NCI-H1417 (cell line): ENCODE data around the gene AOX1.
A peak's percentile ranks its signal among the peaks of the same experiment; 100 is the strongest.
"Not testable (repeated sequence)": the region's sequence is repeated elsewhere in the genome, so short reads cannot be mapped to it uniquely, and the experiment has no call there.

Source experiments
- DNase-seq, 3 experiments: peaks; one replicate each; lab custom pipeline; 2025; lab: John Stamatoyannopoulos, UW

AOX1 gene

GRCh38 chr2:200702646-200703118 lies 116.9 kb downstream of the AOX1 start:
- DNase-seq = no peak

DNA sequence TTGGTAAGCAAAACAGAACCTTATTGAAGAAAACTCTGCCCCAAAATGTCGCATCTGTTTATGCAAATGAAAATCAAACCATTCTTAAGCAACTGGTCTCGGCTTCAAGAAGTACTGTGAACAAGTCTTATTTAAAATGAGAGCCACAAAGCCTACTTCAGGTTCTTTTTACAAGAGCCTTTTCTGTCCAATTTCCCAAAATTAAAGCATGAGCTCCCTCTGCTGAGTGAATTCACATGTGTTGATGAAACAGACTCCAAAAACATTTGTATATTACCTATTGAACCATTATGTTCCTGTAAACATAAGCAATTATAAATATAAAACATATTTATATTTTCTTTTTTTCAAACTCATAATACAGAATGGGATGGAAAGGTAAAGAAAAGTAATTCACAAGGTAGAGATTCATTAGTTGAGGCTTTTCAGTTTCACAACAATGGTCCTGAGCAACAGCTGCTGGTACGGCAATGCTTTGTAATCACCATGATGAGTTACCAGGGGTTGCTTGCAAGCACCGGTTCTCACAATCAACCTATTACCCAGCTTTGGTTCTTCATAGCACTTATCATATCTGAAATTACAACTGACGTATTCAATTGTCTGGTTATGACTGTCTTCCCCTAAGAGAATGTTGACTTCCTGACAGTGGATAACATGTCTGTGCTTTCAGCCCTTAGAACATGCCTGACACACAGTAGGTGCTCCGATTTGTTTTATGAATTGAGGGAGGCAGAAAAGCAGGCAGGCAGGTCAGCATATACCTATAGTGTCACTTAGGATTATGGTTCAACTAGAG lies 117.5 kb downstream of the AOX1 start:
- peak; percentile 29 to 76 (median 47) for DNase-seq

DNA sequence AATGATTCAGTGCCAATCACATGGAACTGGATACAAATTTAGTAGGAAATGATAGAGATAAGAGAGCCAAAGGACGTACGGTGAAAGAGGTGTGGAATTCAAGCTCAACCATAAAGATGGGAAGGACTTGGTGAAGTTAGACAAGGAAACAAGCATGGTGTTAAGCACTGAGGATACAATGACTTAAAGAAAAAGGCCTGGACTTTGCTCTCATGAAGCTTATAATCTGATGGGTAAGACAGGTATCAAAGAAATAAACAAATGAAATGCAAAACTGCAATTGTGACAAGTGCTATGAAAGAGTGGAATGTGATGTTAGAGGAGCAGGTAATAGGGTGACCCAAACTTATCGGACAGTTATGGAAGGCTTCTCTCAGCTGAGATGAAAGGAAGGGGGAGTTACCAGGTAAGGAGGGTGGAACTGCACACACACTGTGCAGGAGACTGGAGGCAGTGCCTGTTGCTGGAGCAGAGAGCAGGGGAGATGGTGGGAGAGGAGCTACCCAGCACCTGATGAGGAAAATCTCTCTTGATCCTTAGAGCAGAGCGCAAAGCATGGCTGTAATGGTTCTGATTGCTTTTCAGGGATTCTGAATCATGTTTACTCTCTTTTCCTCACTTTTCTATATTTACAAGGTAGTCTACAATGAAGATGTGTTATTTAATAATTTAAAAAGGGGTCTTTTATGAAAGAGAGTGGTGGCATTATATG lies 118.3 kb downstream of the AOX1 start:
- DNase-seq = peak in 1 of 3 experiments; percentile 12

DNA sequence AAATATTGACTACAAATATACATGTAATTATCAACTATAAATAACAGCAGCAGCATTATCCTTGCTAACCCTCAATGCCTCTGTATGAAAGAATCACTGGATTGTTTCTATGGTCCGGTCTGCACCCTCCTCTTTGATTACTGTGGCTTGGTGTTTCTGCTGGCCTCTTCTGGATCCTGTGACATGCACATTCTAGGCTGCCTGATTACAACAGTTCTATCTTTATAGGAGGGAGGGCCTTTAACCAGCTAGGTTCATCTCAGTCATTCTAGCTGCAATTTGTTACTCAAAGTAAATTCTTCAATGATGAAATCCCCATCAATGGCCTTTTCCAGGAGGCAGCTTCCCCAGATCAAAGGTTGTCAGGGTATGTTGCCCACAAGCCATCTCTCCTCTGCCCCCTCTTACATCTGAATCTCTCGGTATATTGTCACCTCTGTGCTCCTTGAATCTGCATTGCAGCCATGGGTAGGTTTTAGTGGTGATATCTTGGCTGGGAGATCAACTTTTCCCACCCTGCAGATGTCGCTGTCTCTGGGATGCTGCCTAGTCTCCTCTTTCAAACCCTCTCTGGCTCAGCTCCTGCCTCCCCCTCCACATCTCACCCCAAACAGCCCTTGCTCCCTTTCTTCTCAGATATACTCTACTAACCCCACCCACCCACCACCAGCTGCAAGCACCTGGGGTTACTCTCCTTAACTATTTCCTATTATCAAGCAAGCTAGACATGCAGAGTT lies 119.7 kb downstream of the AOX1 start:
- DNase-seq = no peak

GRCh38 chr2:200708943-200709342 lies 123.1 kb downstream of the AOX1 start:
- DNase-seq = no peak

- DNase-seq = peak; percentile 42 to 92 (median 67)
These were observed 127.3 kb downstream of the AOX1 start for GRCh38 chr2:200713003-200713703.

GRCh38 chr2:200713704-200714064 lies 127.9 kb downstream of the AOX1 start:
- DNase-seq = no peak

DNA sequence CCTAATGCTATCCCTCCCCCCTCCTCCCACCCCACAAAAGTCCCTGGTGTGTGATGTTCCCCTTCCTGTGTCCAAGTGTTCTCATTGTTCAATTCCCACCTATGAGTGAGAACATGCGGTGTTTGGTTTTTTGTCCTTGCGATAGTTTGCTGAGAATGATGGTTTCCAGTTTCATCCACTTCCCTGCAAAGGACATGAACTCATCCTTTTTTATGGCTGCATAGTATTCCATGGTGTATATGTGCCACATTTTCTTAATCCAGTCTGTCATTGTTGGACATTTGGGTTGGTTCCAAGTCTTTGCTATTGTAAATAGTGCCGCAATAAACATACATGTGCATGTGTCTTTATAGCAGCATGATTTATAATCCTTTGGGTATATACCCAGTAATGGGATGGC lies 129.2 kb downstream of the AOX1 start:
- DNase-seq = not testable (repeated sequence)

DNA sequence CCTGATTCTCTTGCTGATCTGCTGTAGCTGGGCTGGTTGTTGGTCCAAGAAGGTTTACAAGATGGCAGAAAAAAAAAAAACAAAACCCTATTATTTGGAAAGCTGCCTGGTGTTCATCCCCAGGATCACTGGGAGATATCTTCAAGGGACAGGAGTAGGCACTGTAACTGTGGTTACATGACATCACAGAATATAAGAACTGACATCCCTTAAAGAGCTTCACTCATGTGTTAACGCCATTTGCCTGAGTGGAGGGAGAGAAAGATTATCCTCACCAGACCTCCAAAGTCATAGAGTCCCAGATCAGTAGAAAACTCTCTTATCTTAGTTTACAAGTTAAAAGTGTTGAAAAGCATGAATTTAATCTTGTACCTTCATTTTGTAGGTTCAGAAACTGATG lies 130.6 kb downstream of the AOX1 start:
- no peak for DNase-seq
